Measurements from ENCODE around the gene ZCCHC2.

ZCCHC2 gene

GRCh38 chr18:62512532-62512931, 10.3 kb upstream of the ZCCHC2 start:
- no peaks in the 10 kb centered on the region for H3K36me3 ChIP-seq (ENCODE audit: control insufficient read depth, insufficient read depth, low read length)
- H3K4me3 ChIP-seq (ENCODE audit: low read depth, low read length), result no peak overlapping the region
- H3K9ac ChIP-seq (ENCODE audit: low read length), result no peak overlapping the region
- H3K27ac ChIP-seq (ENCODE audit: low read depth, low read length), result no peak overlapping the region
- peaks cover 8% of the 10 kb centered on the region; the same call in 1 of the 2 replicates for H3K9me3 ChIP-seq (ENCODE audit: control insufficient read depth, insufficient read depth, low read depth, low read length)
- H3K27me3 ChIP-seq (ENCODE audit: control insufficient read depth, insufficient read depth, low read length), result no peaks in the 10 kb centered on the region
- no peaks in the 10 kb centered on the region for H3K4me1 ChIP-seq (ENCODE audit: control insufficient read depth, insufficient read depth, low read length)

- H3K27me3 ChIP-seq (ENCODE audit: control insufficient read depth, insufficient read depth, low read length), result no peaks in the 10 kb centered on the region
- peaks cover 8% of the 10 kb centered on the region; the same call in 1 of the 2 replicates for H3K9me3 ChIP-seq (ENCODE audit: control insufficient read depth, insufficient read depth, low read depth, low read length)
- H3K36me3 ChIP-seq (ENCODE audit: control insufficient read depth, insufficient read depth, low read length), result no peaks in the 10 kb centered on the region
- H3K4me1 ChIP-seq (ENCODE audit: control insufficient read depth, insufficient read depth, low read length), result no peaks in the 10 kb centered on the region
- no peak overlapping the region for H3K27ac ChIP-seq (ENCODE audit: low read depth, low read length)
- no peak overlapping the region for H3K9ac ChIP-seq (ENCODE audit: low read length)
- H3K4me3 ChIP-seq (ENCODE audit: low read depth, low read length), result no peak overlapping the region
Observed at GRCh38 chr18:62512996-62513395, 9.8 kb upstream of the ZCCHC2 start.

- no peaks in the 10 kb centered on the region for H3K27me3 ChIP-seq (ENCODE audit: control insufficient read depth, insufficient read depth, low read length)
- H3K9ac ChIP-seq (ENCODE audit: low read length), result no peak overlapping the region
- no peaks in the 10 kb centered on the region for H3K36me3 ChIP-seq (ENCODE audit: control insufficient read depth, insufficient read depth, low read length)
- H3K27ac ChIP-seq (ENCODE audit: low read depth, low read length), result no peak overlapping the region
- peaks cover 8% of the 10 kb centered on the region; the same call in 1 of the 2 replicates for H3K9me3 ChIP-seq (ENCODE audit: control insufficient read depth, insufficient read depth, low read depth, low read length)
- H3K4me3 ChIP-seq (ENCODE audit: low read depth, low read length), result no peak overlapping the region
- H3K4me1 ChIP-seq (ENCODE audit: control insufficient read depth, insufficient read depth, low read length), result no peaks in the 10 kb centered on the region
Observed at GRCh38 chr18:62514570-62514969, 8.3 kb upstream of the ZCCHC2 start.

GRCh38 chr18:62516242-62516641, 6.6 kb upstream of the ZCCHC2 start:
- Histone ChIP-seq H3K4me1 (ENCODE audit: control insufficient read depth, insufficient read depth, low read length) (no peaks in the 10 kb centered on the region), H3K9me3 (ENCODE audit: control insufficient read depth, insufficient read depth, low read depth, low read length) (peaks cover 8% of the 10 kb centered on the region; the same call in 1 of the 2 replicates), H3K27ac (ENCODE audit: low read depth, low read length) (no peak overlapping the region), H3K9ac (ENCODE audit: low read length) (no peak overlapping the region), H3K36me3 (ENCODE audit: control insufficient read depth, insufficient read depth, low read length) (no peaks in the 10 kb centered on the region), H3K4me3 (ENCODE audit: low read depth, low read length) (no peak overlapping the region), H3K27me3 (ENCODE audit: control insufficient read depth, insufficient read depth, low read length) (peaks cover 7% of the 10 kb centered on the region)

DNA sequence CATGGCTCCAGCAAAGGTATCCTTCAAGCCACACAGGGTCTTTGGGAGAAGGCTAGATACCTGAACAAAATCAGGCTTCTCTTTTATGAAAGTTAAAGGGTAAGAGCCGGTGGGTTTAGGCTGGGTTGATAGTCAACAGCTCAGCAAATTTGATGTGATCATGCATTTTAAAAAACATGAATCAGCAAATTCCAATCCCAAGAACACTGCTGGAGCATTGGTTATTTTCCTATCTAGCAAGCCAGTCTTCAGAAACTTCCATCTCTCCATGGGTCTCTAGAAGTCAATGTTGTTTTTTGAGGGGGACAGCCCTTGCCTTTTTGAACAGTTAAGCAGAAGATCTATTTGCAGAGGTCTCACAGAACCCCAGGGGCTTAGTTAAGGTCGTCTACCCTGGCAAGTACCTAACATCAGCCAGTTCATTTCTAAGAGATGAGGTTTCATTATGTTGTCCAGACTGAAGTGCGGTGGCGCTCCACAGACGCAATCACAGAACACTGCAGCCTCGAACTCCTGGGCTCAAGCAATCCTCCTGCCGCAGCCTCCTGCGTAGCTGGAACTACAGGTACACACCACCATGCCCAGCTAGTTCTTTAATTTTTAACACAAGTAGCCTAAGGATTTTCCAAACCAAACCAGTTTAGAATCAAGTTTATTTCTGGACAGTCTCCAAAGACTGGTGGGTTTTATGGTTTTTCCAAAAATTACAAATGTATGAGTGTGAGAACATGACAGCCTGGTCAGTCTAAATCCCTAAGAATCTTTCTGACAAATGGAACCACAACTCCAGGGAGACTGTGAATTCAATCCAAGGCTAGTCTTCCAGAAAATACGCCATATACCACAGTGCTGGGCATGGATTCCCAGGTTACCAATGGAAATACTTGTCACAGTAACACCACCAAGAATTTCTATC, 4.1 kb upstream of the ZCCHC2 start:
- no peak overlapping the region for H3K4me3 ChIP-seq (ENCODE audit: low read depth, low read length)
- peaks cover 6% of the 10 kb centered on the region; the same call in 1 of the 2 replicates for H3K9me3 ChIP-seq (ENCODE audit: control insufficient read depth, insufficient read depth, low read depth, low read length)
- no peaks in the 10 kb centered on the region for H3K36me3 ChIP-seq (ENCODE audit: control insufficient read depth, insufficient read depth, low read length)
- H3K27me3 ChIP-seq (ENCODE audit: control insufficient read depth, insufficient read depth, low read length), result peaks cover 18% of the 10 kb centered on the region
- H3K9ac ChIP-seq (ENCODE audit: low read length), result no peak overlapping the region
- no peaks in the 10 kb centered on the region for H3K4me1 ChIP-seq (ENCODE audit: control insufficient read depth, insufficient read depth, low read length)
- no peak overlapping the region for H3K27ac ChIP-seq (ENCODE audit: low read depth, low read length)

DNA sequence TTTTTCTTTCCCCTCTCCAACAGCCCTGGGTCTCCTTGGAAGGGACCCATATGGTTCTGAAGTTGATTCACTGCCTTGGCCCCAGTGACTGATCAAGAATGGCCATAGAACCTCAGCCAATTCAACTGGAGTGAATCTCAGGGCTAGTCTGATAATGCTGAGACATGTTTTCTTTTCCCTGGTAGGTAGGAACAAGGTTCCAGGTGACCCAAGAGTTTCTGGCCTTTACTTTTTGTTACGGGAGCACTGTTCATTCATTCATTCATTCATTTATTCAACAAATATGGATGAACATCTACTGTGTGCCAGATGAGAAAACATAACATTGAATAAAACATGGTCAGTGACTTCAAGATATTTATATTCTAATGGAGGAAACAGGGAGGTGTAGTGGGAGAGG, 3.1 kb upstream of the ZCCHC2 start:
- H3K4me1 ChIP-seq (ENCODE audit: control insufficient read depth, insufficient read depth, low read length), result no peaks in the 10 kb centered on the region
- H3K36me3 ChIP-seq (ENCODE audit: control insufficient read depth, insufficient read depth, low read length), result no peaks in the 10 kb centered on the region
- peaks cover 1% of the 10 kb centered on the region; the same call in 1 of the 2 replicates for H3K9me3 ChIP-seq (ENCODE audit: control insufficient read depth, insufficient read depth, low read depth, low read length)
- no peak overlapping the region for H3K27ac ChIP-seq (ENCODE audit: low read depth, low read length)
- no peak overlapping the region for H3K4me3 ChIP-seq (ENCODE audit: low read depth, low read length)
- peaks cover 27% of the 10 kb centered on the region for H3K27me3 ChIP-seq (ENCODE audit: control insufficient read depth, insufficient read depth, low read length)
- no peak overlapping the region for H3K9ac ChIP-seq (ENCODE audit: low read length)

DNA sequence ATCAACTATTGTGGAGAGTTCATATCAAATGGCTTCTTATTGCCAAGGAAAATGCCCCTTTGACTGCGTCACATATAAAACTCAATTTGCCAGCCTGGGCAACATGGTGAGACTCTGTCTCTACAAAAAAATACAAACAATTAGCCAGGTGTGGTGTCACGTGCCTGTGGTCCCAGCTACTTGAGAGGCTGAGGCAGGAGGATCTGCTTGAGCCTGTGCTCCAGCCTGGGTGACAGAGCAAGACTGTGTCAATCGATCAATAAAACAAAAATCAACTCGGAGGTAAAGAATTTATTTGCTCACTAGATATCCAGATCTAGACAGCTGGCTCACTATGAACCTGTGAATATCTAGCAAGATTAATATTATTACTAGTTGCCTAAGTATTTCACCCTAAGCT, 1.7 kb upstream of the ZCCHC2 start:
- no peak overlapping the region for H3K27ac ChIP-seq (ENCODE audit: low read depth, low read length)
- no peaks in the 10 kb centered on the region for H3K9me3 ChIP-seq (ENCODE audit: control insufficient read depth, insufficient read depth, low read depth, low read length)
- no peak overlapping the region for H3K4me3 ChIP-seq (ENCODE audit: low read depth, low read length)
- H3K4me1 ChIP-seq (ENCODE audit: control insufficient read depth, insufficient read depth, low read length), result peaks cover 12% of the 10 kb centered on the region
- H3K27me3 ChIP-seq (ENCODE audit: control insufficient read depth, insufficient read depth, low read length), result peaks cover 41% of the 10 kb centered on the region
- no peaks in the 10 kb centered on the region for H3K36me3 ChIP-seq (ENCODE audit: control insufficient read depth, insufficient read depth, low read length)
- H3K9ac ChIP-seq (ENCODE audit: low read length), result no peak overlapping the region

DNA sequence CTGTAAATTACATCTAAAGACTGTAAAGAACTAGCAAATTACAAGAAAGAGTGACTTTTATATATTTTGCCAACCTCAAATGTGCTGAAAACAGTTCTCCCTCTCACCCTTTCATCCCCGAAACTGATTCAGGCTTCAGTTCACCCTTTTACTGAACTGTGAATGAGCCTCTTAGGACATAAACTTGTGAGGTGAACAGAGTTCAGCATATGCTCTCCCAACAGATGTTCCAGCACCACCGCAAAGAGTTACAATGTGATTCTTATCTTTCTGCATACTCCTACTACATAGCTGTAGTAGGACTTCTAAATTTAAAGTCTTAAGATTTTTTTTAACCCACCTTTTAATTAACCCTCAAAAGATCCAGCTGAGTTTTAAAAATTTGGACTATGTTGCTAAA, 1.2 kb upstream of the ZCCHC2 start:
- Histone ChIP-seq H3K36me3 (ENCODE audit: control insufficient read depth, insufficient read depth, low read length) (no peaks in the 10 kb centered on the region), H3K27ac (ENCODE audit: low read depth, low read length) (no peak overlapping the region), H3K27me3 (ENCODE audit: control insufficient read depth, insufficient read depth, low read length) (peaks cover 44% of the 10 kb centered on the region), H3K4me3 (ENCODE audit: low read depth, low read length) (peak overlapping the region; percentile 96), H3K9me3 (ENCODE audit: control insufficient read depth, insufficient read depth, low read depth, low read length) (no peaks in the 10 kb centered on the region), H3K9ac (ENCODE audit: low read length) (no peak overlapping the region), H3K4me1 (ENCODE audit: control insufficient read depth, insufficient read depth, low read length) (peaks cover 13% of the 10 kb centered on the region)

DNA sequence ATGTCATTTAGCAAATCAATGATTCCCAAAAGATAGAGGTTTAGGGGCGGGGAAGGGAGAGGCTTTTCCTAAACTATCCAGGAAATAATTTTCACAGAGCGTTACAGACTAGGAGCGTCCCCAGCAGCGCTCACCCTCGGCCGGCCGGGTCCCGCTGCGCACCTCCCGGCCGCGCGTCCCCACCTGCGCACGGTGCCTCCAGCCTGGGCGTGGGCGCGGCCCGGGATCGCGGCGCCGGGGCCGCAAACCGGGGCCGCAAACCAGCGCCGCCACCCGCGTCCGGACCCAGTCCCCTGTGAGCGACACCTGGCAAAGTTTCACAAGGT, 684 bp upstream of the ZCCHC2 start:
- H3K9ac ChIP-seq (ENCODE audit: low read length), result peak overlapping the region; percentile 78
- H3K4me3 ChIP-seq (ENCODE audit: low read depth, low read length), result peak overlapping the region; percentile 96
- no peaks in the 10 kb centered on the region for H3K9me3 ChIP-seq (ENCODE audit: control insufficient read depth, insufficient read depth, low read depth, low read length)
- H3K27ac ChIP-seq (ENCODE audit: low read depth, low read length), result no peak overlapping the region; the same call in 1 of the 2 replicates
- H3K36me3 ChIP-seq (ENCODE audit: control insufficient read depth, insufficient read depth, low read length), result no peaks in the 10 kb centered on the region
- H3K4me1 ChIP-seq (ENCODE audit: control insufficient read depth, insufficient read depth, low read length), result peaks cover 16% of the 10 kb centered on the region
- peaks cover 44% of the 10 kb centered on the region for H3K27me3 ChIP-seq (ENCODE audit: control insufficient read depth, insufficient read depth, low read length)

GRCh38 chr18:62523255-62523588, 397 bp downstream of the ZCCHC2 start:
- Histone ChIP-seq H3K4me1 (ENCODE audit: control insufficient read depth, insufficient read depth, low read length) (peaks cover 23% of the 10 kb centered on the region), H3K27ac (ENCODE audit: low read depth, low read length) (no peak overlapping the region), H3K9ac (ENCODE audit: low read length) (no peak overlapping the region), H3K9me3 (ENCODE audit: control insufficient read depth, insufficient read depth, low read depth, low read length) (no peaks in the 10 kb centered on the region), H3K36me3 (ENCODE audit: control insufficient read depth, insufficient read depth, low read length) (no peaks in the 10 kb centered on the region), H3K4me3 (ENCODE audit: low read depth, low read length) (peak overlapping the region; percentile 96), H3K27me3 (ENCODE audit: control insufficient read depth, insufficient read depth, low read length) (peaks cover 44% of the 10 kb centered on the region)

DNA sequence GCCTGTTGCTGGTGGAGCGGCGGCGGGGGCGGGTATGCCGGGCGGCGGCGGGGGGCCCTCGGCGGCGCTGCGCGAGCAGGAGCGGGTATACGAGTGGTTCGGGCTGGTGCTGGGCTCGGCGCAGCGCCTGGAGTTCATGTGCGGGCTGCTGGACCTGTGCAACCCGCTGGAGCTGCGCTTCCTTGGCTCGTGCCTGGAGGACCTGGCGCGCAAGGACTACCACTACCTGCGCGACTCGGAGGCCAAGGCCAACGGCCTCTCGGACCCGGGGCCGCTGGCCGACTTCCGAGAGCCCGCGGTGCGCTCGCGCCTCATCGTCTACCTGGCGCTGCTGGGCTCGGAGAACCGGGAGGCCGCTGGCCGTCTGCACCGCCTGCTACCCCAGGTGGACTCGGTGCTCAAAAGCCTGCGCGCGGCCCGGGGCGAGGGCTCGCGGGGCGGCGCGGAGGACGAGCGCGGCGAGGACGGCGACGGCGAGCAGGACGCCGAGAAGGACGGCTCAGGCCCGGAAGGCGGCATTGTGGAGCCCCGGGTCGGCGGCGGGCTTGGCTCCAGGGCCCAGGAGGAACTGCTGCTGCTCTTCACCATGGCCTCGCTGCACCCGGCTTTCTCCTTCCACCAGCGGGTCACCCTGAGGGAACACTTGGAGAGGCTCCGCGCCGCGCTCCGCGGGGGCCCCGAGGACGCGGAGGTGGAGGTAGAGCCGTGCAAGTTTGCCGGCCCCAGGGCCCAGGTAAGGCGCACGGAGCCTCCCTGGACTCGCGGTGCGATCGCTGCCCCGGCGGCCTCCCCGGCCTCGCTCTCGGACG, 1.0 kb downstream of the ZCCHC2 start:
- H3K27ac ChIP-seq (ENCODE audit: low read depth, low read length), result no peak overlapping the region
- H3K9me3 ChIP-seq (ENCODE audit: control insufficient read depth, insufficient read depth, low read depth, low read length), result no peaks in the 10 kb centered on the region
- H3K4me1 ChIP-seq (ENCODE audit: control insufficient read depth, insufficient read depth, low read length), result peaks cover 23% of the 10 kb centered on the region
- H3K36me3 ChIP-seq (ENCODE audit: control insufficient read depth, insufficient read depth, low read length), result no peaks in the 10 kb centered on the region
- H3K4me3 ChIP-seq (ENCODE audit: low read depth, low read length), result peak overlapping the region; percentile 94
- H3K9ac ChIP-seq (ENCODE audit: low read length), result peak overlapping the region; percentile 71
- peaks cover 44% of the 10 kb centered on the region for H3K27me3 ChIP-seq (ENCODE audit: control insufficient read depth, insufficient read depth, low read length)
